NCI-H345 treated with DMSO at 0.1 percent for 48 hours (cell line): Measurements from ENCODE around the gene USP2.

ENCODE experiments used
- DNase-seq: peaks from one replicate; lab custom pipeline; 2025; ENCODE audit not compliant: unreplicated experiment; lab: John Stamatoyannopoulos, UW

Gene USP2, protein sequence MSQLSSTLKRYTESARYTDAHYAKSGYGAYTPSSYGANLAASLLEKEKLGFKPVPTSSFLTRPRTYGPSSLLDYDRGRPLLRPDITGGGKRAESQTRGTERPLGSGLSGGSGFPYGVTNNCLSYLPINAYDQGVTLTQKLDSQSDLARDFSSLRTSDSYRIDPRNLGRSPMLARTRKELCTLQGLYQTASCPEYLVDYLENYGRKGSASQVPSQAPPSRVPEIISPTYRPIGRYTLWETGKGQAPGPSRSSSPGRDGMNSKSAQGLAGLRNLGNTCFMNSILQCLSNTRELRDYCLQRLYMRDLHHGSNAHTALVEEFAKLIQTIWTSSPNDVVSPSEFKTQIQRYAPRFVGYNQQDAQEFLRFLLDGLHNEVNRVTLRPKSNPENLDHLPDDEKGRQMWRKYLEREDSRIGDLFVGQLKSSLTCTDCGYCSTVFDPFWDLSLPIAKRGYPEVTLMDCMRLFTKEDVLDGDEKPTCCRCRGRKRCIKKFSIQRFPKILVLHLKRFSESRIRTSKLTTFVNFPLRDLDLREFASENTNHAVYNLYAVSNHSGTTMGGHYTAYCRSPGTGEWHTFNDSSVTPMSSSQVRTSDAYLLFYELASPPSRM

DNA sequence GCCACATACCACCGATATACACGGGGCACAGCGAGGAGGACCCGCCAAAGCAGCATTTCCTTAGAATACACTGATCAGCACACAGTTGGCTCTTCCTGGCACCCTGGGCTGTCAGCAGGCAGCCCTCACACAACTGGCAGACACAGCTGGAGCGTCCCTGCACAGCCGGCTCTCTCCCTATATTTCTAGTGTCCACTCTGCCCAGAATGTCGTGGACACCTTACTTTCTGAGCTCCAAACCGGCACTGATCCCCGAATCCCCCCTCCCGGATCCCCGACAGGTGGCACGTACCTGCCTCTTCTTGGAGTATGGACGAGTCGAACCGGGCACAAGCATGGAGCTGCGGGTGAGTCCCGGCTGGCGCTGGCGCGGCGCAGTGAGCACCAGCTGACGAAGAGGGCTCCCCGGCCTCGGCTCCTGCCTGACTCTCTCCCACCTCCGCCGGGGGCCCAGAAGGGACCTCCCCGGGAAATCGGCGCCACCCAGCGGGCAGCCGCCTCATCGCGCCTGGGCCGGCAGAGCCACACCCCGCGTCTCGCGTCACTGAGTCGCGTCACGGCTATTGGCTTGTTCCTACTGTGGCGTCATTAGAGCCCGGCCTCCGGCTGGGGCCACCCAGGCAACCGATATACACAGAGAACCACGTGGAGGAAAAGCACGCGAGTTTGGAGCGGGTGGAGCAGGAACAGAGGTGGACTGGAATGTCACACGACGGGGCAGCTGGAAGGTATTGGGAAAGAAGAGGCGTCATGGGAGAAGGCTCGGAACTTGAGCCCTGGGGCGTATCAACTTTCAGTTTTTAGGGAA, at the start of gene USP2:
USP2 (minus strand) TSS at position 510 of the 808 bp plus-strand sequence. CDS start 8,210 bp downstream, outside the sequence.
- peak; percentile 86 for DNase-seq

DNA sequence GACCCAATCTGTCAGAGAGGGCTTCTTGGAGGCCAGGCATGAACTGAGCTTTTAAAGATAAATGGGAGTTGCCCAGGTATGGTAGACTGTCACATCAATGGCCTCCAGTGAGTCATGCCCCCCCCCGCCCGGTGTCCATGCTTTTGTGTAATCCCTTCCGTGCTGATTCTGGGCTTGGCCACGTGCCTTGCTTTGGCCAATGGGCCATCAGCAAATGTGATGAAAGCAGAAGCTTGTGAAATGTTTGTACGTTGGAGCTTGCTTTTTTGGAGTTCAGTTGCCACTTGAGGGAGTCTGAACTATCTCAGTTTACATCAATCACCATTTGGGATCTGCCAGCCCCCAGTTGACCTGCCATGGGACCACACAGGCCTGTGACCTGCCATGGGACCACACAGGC, 45.8 kb upstream of the USP2 start:
- DNase-seq = no peak

DNA sequence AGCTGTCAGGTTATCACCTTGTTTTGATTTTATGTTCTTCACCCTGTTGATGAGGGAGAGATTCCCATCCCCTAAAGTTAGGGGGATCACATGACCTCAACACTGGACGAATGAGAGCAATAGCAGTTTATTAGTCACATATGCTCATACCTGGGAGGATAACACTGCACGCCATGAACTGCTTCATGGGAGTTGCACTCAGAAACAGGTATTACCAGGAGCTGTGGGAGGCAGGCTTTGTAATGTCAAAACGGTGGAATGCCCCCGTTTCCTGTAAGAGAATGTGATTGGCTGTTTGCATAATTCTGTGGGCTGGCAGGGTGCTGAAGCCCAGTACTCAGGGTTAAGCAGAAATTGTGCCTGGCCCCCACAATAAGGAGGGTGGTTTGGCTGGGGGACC, 44.7 kb upstream of the USP2 start:
- DNase-seq = no peak

DNA sequence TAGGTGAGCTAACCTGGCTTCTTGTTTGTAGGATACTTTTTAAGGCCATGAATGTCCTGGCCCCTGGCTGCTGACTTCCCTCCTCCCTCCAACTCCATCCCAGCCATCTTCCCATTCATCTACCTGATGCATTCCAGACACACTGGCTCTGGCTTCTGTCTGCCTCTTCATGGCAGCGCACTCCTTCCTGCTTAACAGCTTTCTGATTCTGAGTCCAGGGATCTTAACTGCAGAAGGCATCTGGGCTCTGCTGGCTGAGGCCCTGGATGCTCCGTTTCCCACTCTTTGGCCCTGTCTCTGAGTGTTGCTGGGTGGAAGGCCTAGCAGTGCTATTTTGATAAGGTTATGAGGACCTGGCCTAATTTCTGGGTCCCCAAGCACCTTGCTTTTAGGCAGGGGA, 43.3 kb upstream of the USP2 start:
- DNase-seq = no peak

DNA sequence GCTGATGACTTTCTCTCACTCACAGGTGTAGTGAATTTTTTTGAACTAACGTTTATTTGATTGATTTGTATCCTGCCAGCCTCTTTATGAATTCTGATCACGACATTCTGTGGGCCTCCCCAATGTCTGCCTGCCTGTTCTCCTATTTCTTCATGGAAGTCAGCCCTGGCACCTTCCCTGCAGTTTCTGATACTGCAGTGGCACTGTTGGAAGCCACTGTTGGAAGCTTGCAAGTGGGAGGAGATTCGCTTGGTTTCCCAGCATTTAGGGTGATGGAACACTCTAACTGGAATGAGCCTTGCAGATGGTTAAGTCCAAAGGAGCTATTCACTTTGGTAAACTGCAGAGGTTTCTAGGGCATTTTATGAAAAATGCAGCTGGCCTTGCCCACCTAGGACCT, 42.8 kb upstream of the USP2 start:
- DNase-seq = no peak

DNA sequence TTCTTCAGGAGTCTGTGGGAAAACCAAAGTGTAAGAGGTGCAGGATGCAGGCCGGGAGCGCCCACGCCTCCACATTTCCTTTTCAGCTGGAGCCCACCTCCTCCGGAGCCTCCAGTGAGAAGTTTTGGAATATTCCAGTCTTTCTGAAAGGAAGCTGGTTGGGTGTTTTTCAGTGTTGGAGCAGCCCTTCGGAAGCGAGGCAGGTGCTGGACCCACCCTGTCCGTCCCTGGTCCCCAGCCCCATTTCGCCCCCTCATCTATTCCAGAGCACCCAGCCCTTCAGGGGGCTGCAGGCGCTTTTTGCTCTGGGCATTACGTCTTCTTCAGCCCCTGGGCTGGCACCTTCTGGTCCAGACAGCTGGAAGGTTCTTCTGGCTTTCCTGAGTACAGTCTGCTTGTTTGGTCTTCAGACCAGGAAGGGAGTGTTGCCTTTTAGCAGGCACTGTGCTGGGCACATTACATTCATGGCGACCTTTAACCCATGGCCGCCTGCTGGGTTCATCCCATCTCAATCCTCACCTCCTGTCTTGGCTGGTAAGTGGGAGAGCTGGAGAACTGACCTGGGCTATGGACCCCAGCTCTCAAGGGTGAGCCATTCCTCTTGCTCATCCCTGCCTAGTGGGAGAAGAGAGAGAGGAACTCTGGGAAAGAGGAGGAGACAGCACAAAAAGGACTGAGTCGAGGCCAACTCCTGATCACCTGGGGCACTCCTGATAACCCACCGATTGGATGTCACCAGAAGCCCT, 42.2 kb upstream of the USP2 start:
- DNase-seq = no peak

DNA sequence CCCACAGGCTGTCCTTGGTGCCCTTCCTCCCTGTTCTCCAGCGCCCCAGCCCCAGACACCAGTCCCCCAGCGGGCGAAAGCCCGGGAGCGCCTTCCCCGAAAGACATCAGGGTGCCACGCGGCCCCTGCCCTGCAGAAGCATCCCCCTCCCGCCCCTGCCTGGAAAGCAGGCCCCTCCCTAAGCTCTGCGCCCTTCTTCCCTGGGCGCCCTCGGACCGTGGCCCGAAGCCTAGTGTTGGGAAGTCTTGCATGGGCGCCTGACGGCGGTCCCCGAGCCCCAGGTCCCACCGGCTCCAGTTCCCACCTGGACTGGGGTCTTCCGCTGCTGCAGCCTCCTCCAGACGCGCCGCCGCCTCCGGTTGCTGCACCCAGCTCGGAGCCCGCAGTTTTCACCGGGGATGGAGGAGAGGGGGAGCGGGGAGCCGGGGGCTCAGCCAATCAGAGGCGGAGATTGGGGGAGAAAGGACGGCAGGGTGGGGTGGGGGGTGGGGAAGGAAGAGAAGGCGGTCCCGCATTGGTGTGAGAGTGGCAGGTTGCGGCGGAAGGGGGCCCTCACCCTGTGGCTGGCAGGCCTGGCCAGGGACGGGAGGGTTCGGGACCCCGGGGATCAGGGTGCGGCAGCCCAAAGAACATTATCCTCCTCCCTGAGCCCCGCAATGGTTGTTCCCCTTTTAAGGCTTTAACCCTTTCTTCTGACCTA, 41.5 kb upstream of the USP2 start, which contains the start of gene THY1:
THY1 (minus strand) TSS at position 364 of the 700 bp plus-strand sequence. CDS start 2,267 bp downstream, outside the sequence.
- DNase-seq = no peak

DNA sequence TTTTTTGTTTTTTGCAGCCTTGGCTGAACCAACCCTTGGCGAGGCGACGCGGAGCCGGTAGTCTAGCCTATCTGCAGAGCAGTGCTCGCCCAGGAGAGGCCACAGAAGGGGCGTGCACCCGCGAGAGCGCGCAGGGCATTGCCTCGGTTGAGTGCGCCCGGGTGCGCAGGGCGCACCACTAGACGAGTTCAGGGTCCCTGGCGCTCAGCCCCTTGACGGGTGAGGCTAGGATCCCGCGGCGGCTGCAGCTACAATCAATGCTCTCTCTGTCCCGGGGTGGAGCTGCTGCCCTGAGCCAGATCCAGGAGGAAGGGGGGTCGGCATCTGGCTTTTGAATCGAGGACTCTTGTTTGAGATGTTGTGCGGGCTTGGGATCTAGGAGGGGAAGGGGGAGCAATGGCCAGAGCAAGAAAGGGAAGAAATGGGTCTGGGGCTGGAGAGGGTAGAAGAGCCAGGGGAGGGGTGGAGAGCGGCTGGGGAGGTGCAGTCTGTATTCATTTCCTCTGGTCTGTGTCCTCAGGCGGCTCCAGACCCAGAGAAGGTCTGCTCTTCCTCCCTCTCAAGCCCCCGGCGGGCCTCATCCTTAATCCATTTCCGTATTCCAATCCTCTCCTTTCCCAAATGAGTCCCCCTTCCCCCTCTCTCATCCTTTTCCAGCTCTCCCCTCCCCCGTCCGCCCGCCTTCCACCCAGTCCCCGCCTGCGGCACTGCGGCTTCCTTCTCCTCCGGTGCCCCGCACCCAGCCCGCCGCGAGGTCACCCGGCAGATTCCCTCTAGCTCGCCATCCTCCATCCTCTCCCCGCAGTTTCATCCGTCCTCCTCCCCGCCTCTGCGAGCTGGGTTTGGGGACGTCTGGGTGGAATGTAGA, 40.7 kb upstream of the USP2 start:
- no peak for DNase-seq

DNA sequence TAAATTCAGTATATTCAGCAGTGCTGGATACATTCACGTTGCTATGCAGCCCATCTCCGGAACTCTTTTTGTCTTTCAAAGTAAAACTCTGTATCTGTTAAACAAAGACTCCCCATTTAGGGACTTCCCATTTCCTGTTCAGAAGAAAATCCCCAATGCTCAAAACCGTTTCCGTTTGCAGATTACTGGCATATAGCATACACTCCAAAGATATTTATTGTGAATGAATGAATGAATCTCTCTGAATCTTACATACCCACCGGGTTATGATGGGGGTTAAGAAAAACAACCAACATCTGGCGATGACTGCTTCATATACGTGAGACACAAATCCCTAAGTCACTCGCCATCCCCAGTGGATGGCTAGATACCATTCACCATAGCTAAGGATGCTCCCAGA, 39.9 kb upstream of the USP2 start:
- DNase-seq = no peak

DNA sequence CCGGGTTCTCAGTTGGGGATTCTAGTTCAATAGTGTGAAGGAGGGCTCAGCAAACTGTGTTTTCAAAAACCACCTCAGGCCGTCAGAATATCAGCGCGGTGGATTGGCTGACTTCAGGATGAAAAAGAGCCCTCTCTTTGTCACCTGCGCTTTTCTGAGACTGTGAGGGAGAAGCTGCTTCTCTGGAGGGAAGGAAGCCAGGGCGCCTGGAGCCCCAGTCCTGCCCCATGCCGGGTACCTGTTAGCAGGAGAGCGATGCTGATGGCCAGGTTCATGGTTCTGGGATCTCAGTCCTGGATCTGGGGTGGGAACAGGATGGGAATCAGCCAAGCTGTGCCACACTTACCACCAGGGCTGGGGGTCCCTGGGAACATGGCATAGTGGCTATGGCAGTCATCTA, 39.1 kb upstream of the USP2 start:
- DNase-seq = no peak

DNA sequence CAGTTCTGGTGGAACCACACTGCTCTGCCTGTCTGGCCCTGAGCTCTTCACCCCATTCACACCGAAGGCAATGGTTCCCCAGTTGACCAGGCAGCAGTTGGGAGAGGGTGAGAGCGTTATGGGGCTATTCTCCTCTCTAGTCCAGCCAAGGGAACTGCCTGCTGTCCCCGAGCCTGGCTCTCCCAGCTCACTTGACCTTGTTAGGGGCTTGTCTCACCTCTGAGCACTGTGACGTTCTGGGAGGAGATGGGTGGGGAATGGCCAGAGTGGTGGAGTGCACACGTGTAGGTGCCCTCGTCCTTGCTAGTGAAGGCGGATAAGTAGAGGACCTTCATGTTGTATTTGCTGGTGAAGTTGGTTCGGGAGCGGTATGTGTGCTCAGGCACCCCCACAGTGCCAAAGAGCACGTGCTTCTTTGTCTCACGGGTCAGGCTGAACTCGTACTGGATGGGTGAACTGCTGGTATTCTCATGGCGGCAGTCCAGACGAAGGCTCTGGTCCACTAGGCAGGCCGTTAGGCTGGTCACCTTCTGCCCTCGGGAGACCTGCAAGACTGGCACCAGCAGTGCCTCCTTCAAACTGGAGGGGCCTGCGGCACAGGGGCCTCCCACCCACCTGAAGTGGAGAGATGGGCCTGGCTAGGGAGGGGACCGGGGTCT, 38.5 kb upstream of the USP2 start:
- DNase-seq = no peak

DNA sequence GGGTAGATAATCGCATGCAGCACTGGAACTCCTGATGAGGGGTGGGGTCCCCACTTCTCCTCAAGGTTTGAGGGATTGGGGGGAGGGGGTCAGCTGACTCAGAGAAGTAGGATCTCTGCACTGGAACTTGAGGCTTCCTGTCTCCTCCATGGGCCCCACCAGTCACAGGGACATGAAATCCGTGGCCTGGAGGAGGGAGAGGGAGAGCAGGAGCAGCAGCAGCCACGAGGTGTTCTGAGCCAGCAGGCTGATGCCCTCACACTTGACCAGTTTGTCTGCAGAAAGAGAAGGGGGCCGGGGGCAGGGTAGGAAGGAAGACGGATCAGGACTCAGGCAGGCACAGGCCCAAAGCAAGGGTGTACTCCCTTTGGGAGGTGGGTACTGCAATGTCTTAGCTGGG, 37.8 kb upstream of the USP2 start:
- DNase-seq = no peak

DNA sequence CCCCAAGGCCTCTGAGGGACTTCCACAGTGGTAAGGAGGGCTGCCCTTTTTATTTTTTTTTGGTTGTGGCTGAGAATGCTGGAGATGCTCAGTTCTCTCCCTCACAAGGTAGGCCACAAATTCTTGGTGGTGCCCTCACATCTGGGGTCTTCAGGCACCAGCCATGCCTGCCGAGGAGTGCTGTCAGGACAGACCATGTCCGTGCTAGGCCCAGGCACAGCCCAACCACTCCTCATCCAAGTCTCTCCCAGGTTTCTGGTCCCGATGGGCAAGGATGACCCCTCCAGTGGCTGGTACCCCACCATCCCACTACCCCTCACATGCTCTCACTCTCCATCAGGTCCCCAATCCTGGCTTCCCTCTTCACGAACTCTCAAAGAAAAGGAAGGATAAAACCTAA, 37.3 kb upstream of the USP2 start:
- DNase-seq = no peak

DNA sequence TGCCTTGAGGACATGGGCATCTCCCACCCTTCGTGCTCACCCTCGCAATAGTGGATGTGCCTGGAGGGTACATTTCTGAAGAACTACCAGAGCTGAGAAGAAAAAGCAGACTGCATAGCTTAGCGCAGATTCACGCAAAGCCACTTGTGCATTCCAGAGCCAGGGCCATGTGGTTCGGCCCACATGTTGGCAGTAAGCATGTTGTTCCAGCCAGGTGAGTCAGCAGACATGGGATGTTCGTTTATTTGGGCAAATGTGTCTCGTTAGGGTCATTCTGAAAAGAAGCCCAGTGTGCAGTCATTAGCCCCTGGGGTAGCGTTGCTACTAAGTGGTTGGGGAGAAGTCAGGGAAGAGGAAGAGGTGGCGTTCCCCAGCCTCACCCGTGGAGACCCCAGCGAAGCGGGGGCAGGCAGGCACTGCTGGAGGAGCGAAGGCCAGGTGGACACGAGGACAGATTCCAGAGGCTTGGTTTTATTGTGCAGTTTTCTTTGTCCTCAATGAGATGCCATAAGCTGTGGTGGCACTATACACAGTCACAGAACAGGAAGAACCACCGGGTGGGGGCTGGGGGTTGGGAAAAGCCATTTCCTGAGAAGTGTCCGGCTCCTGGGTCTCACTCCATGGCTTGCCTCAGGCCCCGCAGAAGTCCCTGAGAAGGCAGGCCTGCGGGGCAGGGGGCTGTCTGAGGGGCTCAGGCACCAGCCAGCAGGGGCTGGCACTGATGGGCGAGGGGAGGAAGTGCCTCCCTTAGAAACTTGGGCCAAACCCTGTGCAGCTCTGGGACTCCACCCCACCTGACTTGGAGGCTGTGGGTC, 36.4 kb upstream of the USP2 start:
- DNase-seq = no peak

DNA sequence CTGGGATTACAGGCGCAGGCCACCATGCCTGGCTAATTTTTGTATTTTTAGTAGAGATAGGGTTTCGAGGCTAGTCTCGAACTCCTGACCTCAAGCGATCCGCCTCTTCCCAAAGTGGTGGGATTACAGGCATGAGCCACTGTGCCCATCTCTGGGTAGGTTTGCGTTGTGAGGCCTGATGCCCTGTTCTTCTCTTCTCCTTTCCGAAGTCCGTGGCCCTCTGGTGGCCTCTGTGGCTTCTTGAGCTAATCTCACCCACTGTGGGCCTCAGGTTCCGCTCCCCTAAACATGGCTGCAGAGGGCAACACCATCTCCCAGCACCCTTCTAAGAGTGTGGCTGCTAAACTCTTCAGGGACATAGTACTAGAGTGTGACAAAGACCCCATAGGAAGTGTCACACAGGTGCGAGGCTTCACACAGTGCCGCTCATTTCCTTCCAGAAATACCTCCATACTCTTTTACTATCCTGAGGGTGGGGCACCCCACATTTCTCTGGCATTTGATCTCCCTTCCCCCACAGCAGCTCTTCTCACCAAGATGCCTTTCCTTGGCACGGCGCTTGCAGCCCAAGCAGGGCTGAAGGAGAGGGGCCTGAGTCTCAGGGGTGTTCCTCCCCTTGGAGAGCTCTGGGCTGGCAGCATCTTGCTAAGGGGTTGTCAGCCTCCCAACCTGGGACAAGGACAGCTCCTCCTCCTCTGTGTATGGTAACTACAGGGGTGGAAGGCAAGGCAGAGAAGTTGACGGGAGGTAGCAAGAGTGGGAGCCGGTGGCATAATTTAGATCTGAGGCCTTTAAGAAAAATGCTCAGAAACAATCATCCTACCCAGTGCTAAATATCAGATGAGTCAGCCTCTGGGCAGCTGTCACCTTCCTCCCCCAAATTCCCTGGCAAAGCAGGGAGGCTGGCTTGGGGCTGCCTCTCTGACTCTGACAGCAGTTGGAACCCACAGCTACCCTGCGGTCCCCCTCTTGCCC, 35.4 kb upstream of the USP2 start:
- no peak for DNase-seq

DNA sequence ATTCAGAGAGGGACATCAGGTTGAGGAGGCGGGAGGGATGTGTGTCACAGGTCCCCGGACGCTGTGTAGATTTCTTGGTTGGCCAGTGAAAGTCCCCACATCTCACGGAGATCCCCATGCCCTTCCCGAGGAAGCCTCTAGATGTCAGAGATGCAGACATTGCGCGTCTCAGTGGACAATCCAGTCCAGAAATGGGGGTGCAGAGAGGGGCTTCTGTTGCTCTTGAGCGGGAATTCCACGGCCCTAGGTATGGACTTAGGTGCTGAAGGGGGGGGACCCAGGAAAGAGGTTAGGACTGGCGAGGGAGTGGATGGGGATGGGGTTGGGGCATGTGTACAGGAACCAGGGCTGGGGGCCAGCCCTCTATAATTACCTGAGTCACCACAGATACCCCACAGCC, 34.5 kb upstream of the USP2 start:
- DNase-seq = no peak

DNA sequence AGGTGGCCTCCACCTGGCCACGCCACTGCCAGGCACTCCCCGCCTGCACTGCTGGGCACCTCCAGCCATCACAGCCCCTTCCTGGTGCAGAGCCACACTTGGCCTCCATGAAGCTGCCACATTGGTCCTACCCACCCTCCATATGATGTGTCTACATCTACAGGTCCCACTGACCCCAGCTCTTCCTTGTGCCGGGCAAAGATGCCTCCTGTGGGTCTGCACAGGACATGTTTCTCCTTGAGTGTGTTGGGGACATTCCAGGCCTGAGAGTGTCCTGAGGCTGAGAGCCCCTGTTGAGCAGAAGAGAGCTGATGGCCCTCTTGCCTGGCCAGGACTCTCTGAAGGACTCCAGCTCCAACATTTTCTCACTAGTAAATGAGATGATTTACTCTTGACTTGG, 34.0 kb upstream of the USP2 start:
- no peak for DNase-seq
